Kidney capillary endothelial cell (primary cell): Measurements from ENCODE around the gene LHB.

ENCODE experiments used
- DNase-seq: peaks from one replicate; pipeline ENCODE4 v3.0.0-alpha.2; 2018; ENCODE audit warnings: low spot score

LHB gene

DNA sequence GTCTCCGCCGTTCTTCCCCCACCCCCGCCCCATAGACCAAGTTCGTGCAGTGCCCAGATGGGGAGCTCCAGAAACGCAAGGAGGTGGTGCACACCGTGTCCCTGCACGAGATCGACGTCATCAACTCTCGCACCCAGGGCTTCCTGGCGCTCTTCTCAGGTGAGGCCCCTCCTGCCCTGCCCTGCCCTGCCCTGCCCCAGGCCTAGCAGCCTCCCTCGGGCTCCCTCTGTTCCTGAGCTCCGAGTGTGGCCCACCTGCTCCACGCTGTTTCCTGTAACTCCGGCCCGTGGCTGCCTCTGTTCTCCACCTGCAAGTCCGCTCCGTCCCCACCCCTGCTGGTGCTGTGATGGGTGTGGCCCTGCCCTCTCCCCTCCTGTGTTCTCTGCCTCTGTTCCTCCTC lies 6.4 kb downstream of the LHB start:
- DNase-seq, result no peak

GRCh38 chr19:49009828-49010227 lies 7.1 kb downstream of the LHB start:
- DNase-seq, result no peak

DNA sequence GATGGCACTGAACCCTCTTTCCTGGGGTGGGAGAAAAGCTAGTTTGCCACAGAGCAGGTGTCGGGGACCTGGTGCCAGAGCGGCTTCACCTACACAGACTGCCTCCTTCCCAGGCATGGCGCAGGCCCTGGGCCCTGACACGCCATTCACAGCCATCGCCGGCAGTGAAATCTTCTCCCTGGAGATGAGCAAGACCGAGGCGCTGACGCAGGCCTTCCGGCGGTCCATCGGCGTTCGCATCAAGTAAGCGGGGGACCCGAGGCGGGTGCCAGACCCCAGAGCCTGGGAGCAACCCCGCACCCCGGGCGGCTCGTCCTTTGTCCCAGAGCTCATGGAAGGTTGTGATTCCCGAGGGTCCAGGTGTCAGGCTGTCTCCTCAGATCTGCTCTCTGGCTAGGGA lies 10.0 kb downstream of the LHB start:
- no peak for DNase-seq

DNA sequence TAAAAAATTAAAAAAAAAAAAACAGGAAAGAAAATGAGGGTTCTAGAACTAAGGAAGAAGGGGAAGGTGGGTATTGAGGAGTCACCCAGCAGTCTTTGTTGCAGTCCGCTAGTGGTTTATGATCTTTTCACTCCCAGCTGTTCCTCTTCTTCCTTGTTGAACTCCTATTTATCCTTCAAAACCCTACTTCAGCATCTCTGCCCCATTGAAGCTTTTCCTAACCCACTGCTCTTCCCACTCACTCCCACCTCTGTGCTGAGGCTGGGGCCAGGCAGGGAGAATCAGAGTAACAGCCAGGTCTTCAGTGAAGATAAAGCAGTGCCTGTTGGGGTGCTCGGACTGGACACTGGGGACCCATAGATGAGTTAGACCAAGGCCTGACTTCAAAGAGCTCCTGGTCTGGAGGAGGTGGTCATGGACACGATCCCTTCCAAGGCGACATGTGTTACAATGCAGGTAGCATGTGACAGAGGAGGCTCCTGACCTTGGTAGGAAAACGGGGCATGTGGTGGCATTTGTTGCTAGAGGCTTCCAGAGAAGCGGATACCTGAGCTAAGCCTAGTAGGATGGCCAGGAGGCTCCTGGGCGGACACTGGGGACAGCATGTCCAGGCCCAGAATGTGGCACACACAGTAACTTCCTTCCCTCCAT lies 11.8 kb downstream of the LHB start:
- no peak for DNase-seq

DNA sequence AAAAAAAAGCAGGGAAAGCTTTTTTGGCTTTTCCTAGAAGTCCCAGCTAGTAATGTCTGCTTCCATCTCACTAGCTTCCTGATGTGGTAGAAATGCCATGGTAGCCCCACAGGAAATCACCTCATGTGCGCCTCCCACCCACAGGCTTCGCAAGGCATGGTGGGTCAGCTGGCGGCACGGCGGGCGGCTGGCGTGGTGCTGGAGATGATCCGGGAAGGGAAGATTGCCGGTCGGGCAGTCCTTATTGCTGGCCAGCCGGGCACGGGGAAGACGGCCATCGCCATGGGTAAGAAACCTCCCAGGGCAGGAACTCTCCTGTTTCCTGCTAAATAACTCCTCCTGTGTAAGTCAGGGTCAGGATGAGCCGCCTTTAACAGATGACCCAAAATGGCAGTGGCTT lies 12.8 kb downstream of the LHB start:
- DNase-seq, result no peak

DNA sequence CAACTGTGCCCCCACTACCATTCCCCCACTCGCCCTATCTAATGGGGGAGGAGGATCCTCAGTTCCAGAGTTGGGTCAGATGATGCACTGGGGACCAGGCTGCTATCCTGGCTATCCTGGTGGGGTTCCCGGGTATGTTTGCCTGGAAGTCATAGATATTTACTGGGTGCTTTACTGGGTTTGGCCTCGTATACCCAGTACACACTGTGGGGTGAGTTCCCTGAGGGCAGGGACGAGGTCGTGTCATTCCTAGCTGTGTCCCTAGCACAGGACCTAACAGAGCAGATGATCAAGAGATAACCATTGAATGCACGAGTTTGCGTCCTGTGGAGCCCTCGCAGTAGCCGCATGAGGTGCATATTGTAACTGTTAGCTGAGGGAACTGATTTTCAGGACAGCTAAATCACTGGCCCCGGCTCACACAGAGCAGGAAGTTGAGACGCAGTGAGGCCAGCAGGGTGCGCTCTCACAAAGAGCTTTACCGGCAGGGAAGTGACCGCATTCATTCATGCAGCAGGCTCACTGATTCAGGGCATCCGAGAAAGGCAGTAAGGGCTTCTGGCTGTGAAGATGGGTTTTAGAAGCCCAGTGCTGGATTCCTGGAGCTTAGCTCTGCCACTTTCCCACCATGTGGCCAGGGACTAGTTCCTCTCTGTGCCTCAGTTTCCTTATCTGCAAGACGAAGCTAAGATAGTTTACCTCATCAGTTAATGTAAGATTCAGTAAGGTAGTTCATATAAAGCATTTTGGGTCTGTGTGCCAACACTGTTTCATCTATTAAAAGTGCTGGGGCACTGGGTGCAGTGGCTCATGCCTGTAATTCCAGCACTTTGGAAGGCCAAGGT lies 17.2 kb downstream of the LHB start:
- DNase-seq, result peak; percentile 77

- peak; percentile 48 for DNase-seq
These were observed 18.9 kb downstream of the LHB start for GRCh38 chr19:48997972-48998371.

GRCh38 chr19:48994035-48994386 lies 22.9 kb downstream of the LHB start:
- DNase-seq, result no peak

GRCh38 chr19:48993175-48994034 lies 23.5 kb downstream of the LHB start, which contains the start of the genes GYS1 and RUVBL2:
TSS of gene GYS1 (minus strand) at chr19:48993309. CDS start at chr19:48993112, 197 bp downstream.
TSS of gene RUVBL2 (plus strand) at chr19:48993887. CDS start at chr19:48993912, 25 bp downstream.
- peak; percentile 100 for DNase-seq

DNA sequence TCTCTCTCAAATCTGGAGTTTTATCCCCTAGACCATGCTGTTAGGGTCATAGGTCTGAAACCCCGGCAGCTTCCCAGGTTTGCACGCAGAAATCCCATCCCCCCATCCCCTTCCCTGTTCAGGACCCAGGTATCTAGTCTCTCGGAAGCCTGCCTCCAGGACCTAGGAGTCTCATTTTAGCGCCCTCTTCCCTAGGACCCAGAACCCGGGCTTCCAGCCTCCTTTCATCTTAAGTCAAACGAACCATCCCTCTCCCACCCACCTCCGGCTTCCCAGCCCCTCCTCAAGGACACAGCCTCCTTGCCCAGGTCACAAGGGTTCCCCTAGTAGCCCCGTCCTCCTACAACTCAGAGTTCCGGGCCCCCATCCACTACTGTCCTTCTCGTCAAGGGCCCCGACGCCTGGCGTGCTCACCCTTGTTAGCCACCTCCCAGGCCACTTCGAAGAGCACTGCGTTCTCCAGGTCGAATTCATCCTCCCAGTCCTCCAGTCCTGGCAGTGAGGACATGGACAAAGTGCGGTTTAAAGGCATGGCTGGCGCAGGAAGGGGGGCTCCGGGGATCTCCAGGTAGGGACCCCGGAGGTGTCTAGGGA lies 24.2 kb downstream of the LHB start:
- no peak for DNase-seq

DNA sequence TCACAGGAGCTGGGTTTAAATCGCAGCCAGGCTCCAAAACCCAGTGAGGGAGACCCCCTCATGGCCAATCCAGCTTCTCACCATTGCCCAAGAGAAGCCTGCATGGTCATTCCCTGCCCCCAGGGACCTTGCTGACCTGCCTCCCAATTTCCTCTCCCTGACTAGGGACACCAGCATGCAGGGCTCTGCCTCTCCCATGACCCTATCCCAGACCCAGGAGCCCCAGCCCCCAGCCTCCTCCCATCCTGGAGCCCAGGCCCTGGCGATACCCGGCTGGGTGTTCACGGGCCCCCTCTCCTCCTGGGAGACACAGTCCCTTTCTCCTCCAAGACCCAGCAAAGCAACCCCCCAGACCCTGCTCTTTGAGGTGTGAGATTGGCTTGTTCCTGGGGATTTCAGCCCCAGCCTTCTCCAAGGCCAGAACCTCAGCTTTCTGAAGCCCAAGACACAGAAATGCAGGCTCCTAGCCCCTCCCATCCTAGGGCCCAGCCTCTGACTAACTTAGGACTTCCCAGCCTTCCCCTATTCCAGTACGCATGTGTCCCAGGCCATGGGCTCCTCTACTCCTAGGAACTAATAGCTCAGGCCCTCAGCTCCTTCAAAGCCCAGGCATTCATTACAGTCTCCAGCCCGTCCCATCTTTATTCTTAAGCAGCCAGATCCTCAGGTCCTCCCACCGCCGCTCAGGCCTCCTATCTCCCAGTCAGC lies 24.9 kb downstream of the LHB start:
- peak; percentile 77 for DNase-seq

- DNase-seq, result no peak
These were observed 25.8 kb downstream of the LHB start for GRCh38 chr19:48991011-48991609.

GRCh38 chr19:48990400-48990799 lies 26.5 kb downstream of the LHB start:
- no peak for DNase-seq

GRCh38 chr19:48989701-48990291 lies 27.1 kb downstream of the LHB start:
- no peak for DNase-seq

GRCh38 chr19:48988860-48989259 lies 28.0 kb downstream of the LHB start:
- DNase-seq, result no peak

- DNase-seq, result no peak
These were observed 28.6 kb downstream of the LHB start for GRCh38 chr19:48988286-48988685.

DNA sequence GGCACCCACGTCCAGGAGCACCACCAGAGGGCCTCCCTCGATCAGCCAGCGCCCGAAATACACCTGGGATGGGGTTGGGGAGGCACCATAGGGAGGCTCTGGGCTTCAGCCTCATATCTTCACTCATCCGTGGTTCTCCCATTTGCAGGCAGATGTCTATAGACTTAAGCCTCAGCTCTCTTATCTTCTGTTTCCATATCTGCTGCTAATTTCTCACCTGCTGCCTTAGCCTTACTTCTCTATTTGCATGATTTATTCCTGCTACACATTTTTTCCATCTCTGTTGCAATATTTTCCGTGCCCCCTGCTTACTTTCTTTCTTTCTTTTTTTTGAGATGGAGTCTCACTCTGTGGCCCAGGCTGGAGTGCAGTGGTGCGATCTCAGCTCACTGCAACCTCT lies 29.6 kb downstream of the LHB start:
- DNase-seq, result no peak

- no peak for DNase-seq
These were observed 30.7 kb downstream of the LHB start for GRCh38 chr19:48986211-48986610.

- DNase-seq, result no peak
These were observed 31.2 kb downstream of the LHB start for GRCh38 chr19:48985711-48986110.

DNA sequence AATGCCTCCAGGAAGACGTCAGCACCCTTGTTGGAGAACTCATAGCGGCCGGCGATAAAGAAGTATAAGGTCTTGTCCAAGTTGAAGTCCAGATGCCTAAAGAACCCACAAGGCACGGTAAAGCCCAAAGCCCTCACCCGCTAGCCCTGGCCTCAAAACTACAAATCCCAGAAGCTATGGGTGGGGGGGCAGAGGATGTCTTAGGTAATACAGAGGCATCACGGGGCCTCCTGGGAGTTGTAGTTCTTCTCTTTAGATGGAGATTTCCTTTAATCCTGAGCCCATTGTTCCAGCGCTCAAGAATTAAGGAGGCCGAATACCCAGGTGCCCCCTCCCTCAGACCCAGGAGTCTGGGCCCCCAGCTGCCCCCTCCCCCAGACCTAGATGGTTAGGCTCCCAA lies 34.6 kb downstream of the LHB start:
- no peak for DNase-seq

- DNase-seq, result no peak
These were observed 39.8 kb downstream of the LHB start for GRCh38 chr19:48977061-48977460.
